ENCODE data around the gene CEP164. TPM values are rescaled to one million over a fixed set of nuclear protein-coding genes. Genes with fewer than 3 reads are reported as not detected.

CEP164 gene
- total and polyA plus RNA-seq, 2 experiments from 2014 or later, result 13.9 to 23.8 TPM

DNA sequence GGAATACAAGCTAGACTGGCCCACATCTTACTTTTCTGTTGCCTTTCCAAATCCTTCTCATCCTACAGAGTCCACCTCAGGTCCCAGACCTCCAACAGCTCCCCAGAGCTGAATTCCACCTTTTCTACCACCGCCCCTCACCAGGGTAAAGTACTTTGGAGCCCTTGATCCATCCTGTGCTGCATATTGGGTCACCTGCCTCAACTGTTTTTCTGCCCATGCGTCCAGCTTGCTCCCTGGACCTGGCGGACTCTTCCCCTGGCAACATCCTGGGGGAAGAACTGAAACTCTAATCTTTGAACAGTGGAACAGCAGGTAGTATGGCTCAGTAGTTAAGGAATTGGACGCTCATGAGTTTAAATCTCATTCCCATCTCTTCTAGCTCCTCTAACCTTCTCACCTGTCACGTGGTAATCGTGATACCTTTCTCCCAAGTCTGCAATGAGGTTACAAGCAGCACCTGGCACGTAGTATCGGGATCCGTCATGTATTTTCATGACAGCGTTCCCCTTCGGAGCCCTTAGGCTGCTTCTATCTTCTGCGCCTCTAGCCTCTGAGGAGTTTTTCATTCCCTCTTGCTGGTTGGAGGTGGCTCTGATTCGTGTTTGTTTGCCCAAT lies 98.1 kb downstream of the CEP164 start:
- Mint-ChIP-seq H3K36me3 (ENCODE audit: low read depth) (no peaks in the 10 kb centered on the region), H3K27ac (no peak overlapping the region), H3K4me3 (no peak overlapping the region), H3K4me1 (peaks cover 34% of the 10 kb centered on the region), H3K9me3 (no peaks in the 10 kb centered on the region), H3K27me3 (ENCODE audit: insufficient read depth, low read depth, poor library complexity) (peaks cover 18% of the 10 kb centered on the region)
- TF ChIP-seq, protein P1, sequence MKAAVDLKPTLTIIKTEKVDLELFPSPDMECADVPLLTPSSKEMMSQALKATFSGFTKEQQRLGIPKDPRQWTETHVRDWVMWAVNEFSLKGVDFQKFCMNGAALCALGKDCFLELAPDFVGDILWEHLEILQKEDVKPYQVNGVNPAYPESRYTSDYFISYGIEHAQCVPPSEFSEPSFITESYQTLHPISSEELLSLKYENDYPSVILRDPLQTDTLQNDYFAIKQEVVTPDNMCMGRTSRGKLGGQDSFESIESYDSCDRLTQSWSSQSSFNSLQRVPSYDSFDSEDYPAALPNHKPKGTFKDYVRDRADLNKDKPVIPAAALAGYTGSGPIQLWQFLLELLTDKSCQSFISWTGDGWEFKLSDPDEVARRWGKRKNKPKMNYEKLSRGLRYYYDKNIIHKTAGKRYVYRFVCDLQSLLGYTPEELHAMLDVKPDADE (IDR thresholded peaks at IDR 0.05), result no peak
- TF ChIP-seq, protein P2, sequence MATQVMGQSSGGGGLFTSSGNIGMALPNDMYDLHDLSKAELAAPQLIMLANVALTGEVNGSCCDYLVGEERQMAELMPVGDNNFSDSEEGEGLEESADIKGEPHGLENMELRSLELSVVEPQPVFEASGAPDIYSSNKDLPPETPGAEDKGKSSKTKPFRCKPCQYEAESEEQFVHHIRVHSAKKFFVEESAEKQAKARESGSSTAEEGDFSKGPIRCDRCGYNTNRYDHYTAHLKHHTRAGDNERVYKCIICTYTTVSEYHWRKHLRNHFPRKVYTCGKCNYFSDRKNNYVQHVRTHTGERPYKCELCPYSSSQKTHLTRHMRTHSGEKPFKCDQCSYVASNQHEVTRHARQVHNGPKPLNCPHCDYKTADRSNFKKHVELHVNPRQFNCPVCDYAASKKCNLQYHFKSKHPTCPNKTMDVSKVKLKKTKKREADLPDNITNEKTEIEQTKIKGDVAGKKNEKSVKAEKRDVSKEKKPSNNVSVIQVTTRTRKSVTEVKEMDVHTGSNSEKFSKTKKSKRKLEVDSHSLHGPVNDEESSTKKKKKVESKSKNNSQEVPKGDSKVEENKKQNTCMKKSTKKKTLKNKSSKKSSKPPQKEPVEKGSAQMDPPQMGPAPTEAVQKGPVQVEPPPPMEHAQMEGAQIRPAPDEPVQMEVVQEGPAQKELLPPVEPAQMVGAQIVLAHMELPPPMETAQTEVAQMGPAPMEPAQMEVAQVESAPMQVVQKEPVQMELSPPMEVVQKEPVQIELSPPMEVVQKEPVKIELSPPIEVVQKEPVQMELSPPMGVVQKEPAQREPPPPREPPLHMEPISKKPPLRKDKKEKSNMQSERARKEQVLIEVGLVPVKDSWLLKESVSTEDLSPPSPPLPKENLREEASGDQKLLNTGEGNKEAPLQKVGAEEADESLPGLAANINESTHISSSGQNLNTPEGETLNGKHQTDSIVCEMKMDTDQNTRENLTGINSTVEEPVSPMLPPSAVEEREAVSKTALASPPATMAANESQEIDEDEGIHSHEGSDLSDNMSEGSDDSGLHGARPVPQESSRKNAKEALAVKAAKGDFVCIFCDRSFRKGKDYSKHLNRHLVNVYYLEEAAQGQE (IDR thresholded peaks at IDR 0.05; ENCODE audit: unreplicated experiment), result no peak
- TF ChIP-seq, protein P3, sequence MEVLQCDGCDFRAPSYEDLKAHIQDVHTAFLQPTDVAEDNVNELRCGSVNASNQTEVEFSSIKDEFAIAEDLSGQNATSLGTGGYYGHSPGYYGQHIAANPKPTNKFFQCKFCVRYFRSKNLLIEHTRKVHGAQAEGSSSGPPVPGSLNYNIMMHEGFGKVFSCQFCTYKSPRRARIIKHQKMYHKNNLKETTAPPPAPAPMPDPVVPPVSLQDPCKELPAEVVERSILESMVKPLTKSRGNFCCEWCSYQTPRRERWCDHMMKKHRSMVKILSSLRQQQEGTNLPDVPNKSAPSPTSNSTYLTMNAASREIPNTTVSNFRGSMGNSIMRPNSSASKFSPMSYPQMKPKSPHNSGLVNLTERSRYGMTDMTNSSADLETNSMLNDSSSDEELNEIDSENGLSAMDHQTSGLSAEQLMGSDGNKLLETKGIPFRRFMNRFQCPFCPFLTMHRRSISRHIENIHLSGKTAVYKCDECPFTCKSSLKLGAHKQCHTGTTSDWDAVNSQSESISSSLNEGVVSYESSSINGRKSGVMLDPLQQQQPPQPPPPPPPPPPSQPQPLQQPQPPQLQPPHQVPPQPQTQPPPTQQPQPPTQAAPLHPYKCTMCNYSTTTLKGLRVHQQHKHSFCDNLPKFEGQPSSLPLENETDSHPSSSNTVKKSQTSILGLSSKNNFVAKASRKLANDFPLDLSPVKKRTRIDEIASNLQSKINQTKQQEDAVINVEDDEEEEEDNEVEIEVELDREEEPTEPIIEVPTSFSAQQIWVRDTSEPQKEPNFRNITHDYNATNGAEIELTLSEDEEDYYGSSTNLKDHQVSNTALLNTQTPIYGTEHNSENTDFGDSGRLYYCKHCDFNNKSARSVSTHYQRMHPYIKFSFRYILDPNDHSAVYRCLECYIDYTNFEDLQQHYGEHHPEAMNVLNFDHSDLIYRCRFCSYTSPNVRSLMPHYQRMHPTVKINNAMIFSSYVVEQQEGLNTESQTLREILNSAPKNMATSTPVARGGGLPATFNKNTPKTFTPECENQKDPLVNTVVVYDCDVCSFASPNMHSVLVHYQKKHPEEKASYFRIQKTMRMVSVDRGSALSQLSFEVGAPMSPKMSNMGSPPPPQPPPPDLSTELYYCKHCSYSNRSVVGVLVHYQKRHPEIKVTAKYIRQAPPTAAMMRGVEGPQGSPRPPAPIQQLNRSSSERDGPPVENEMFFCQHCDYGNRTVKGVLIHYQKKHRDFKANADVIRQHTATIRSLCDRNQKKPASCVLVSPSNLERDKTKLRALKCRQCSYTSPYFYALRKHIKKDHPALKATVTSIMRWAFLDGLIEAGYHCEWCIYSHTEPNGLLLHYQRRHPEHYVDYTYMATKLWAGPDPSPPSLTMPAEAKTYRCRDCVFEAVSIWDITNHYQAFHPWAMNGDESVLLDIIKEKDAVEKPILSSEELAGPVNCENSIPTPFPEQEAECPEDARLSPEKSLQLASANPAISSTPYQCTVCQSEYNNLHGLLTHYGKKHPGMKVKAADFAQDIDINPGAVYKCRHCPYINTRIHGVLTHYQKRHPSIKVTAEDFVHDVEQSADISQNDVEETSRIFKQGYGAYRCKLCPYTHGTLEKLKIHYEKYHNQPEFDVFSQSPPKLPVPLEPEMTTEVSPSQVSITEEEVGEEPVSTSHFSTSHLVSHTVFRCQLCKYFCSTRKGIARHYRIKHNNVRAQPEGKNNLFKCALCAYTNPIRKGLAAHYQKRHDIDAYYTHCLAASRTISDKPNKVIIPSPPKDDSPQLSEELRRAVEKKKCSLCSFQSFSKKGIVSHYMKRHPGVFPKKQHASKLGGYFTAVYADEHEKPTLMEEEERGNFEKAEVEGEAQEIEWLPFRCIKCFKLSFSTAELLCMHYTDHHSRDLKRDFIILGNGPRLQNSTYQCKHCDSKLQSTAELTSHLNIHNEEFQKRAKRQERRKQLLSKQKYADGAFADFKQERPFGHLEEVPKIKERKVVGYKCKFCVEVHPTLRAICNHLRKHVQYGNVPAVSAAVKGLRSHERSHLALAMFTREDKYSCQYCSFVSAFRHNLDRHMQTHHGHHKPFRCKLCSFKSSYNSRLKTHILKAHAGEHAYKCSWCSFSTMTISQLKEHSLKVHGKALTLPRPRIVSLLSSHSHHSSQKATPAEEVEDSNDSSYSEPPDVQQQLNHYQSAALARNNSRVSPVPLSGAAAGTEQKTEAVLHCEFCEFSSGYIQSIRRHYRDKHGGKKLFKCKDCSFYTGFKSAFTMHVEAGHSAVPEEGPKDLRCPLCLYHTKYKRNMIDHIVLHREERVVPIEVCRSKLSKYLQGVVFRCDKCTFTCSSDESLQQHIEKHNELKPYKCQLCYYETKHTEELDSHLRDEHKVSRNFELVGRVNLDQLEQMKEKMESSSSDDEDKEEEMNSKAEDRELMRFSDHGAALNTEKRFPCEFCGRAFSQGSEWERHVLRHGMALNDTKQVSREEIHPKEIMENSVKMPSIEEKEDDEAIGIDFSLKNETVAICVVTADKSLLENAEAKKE (CRISPR knock-in tag; IDR thresholded peaks at IDR 0.05), result no peak
- no peak for TF ChIP-seq NANOG (IDR thresholded peaks at IDR 0.05; ENCODE audit: borderline replicate concordance)
- H3K27me3 ChIP-seq (ENCODE audit: insufficient read depth), result no peaks in the 10 kb centered on the region
- no peaks in the 10 kb centered on the region for H3K9me2 ChIP-seq (ENCODE audit: insufficient read depth)
- DNase-seq (ENCODE audit: low spot score), result no peak
- ATAC-seq, result no peak; the same call in 2 of the 3 replicates
- H3K4me3 ChIP-seq, result no peak overlapping the region
- H3K27ac ChIP-seq (ENCODE audit: low read depth), result no peak overlapping the region
- H2AFZ ChIP-seq, result peak overlapping the region; percentile 82; the same call in 1 of the 2 replicates
- H3K4me1 ChIP-seq (ENCODE audit: insufficient read depth), result peaks cover 8% of the 10 kb centered on the region
- peak overlapping the region; percentile 65; the same call in 1 of the 2 replicates for H3K4me2 ChIP-seq
- H3F3A ChIP-seq (replicated peaks; ENCODE audit: low read depth), result no peaks in the 10 kb centered on the region
- H3K36me3 ChIP-seq (ENCODE audit: insufficient read depth), result no peaks in the 10 kb centered on the region
- no peaks in the 10 kb centered on the region for H4K20me1 ChIP-seq (replicated peaks; ENCODE audit: insufficient read depth)
- no peaks in the 10 kb centered on the region for H3K79me2 ChIP-seq (replicated peaks; ENCODE audit: insufficient read depth)
